ENCODE measurements around the gene PPP1R36. TPM values are rescaled to one million over a fixed set of nuclear protein-coding genes. Genes with fewer than 3 reads are reported as not detected.

Gene PPP1R36
- total and polyA plus RNA-seq, 2 of the 8 experiments (the other 6 are each of a cell fraction or from before 2014, with no cell fraction given) = 0.39 to 0.93 TPM

GRCh38 chr14:64581363-64581762, 31.6 kb downstream of the PPP1R36 start:
- no peak overlapping the region for H2BK5ac ChIP-seq (ENCODE audit: low read depth, low read length)
- CTCF ChIA-PET (ENCODE audit: partially characterized antibody) = interaction anchor here (1.6 kb wide), 1 partner anchor 31 kb away, joined by 4 read pairs; no protein-coding TSS in a partner anchor

More at GRCh38 chr14:64581363-64581762, 31.6 kb downstream of the PPP1R36 start:
- POLR2A ChIA-PET (ENCODE audit: partially characterized antibody) = interaction anchor here (1.0 kb wide), 1 partner anchor 9 kb away, joined by 4 read pairs; no protein-coding TSS in a partner anchor
- Histone ChIP-seq H3K18ac (ENCODE audit: extremely low read depth, low read length) (peak overlapping the region; percentile 41; the same call in 1 of the 2 replicates), H4K5ac (ENCODE audit: insufficient read length, low read depth, low read length) (no peak overlapping the region), H4K8ac (ENCODE audit: extremely low read depth, insufficient read depth, low read length) (no peak overlapping the region), H2BK12ac (ENCODE audit: low read depth, low read length) (no peak overlapping the region), H3K27me3 (replicated peaks in 1 of 4; ENCODE audit: control insufficient read depth in 3 of 4, extremely low read depth in 1 of 4, insufficient read depth in 3 of 4, low read length in 3 of 4) (no peaks in the 10 kb centered on the region), H3K9me3 (ENCODE audit: insufficient read depth in 2 of 2, low read depth in 1 of 2, low read length in 1 of 2) (no peaks in the 10 kb centered on the region), H3K79me2 (ENCODE audit: control insufficient read depth in 1 of 2, insufficient read depth in 2 of 2, low read length in 2 of 2) (no peaks in the 10 kb centered on the region), H4K91ac (replicated peaks; ENCODE audit: insufficient read length, low read length) (no peak overlapping the region), H2AK5ac (ENCODE audit: low read depth, low read length) (no peak overlapping the region), H3K79me1 (ENCODE audit: low read depth, low read length) (no peaks in the 10 kb centered on the region), H3K4me3 (ENCODE audit: extremely low read depth in 1 of 4, insufficient read depth in 2 of 4, low read depth in 3 of 4, low read length in 4 of 4) (no peak overlapping the region), H3K14ac (ENCODE audit: insufficient read length) (no peak overlapping the region), H3K4me2 (ENCODE audit: insufficient read depth in 1 of 2, low read depth in 2 of 2, low read length in 2 of 2) (no peak overlapping the region), H3K27ac (ENCODE audit: low read depth, low read length) (no peak overlapping the region), H4K20me1 (replicated peaks in 1 of 2; ENCODE audit: control insufficient read depth in 1 of 2, insufficient read depth in 2 of 2, low read length in 2 of 2) (no peaks in the 10 kb centered on the region), H3K23ac (ENCODE audit: insufficient read length) (no peak overlapping the region), H2BK20ac (ENCODE audit: low read length) (0 out of 2 replicates have a peak overlapping the region, but pooled peaks have one; percentile 5), H3K4ac (replicated peaks; ENCODE audit: insufficient read length, low read depth, low read length) (no peak overlapping the region), H2BK15ac (ENCODE audit: low read length) (peak overlapping the region; percentile 61; the same call in 1 of the 2 replicates), H3K56ac (replicated peaks; ENCODE audit: insufficient read length, low read depth, low read length) (no peak overlapping the region), H3K36me3 (ENCODE audit: control insufficient read depth in 2 of 4, insufficient read depth in 4 of 4, low read length in 3 of 4) (no peaks in the 10 kb centered on the region), H3K9ac (replicated peaks in 1 of 4; ENCODE audit: extremely low read depth in 1 of 4, low read depth in 3 of 4, low read length in 3 of 4) (no peak overlapping the region), H2AFZ (ENCODE audit: low read length) (0 out of 2 replicates have a peak overlapping the region, but pooled peaks have one; percentile 6), H2BK120ac (replicated peaks; ENCODE audit: low read depth, low read length) (no peak overlapping the region), H3K23me2 (ENCODE audit: low read depth, low read length) (no peaks in the 10 kb centered on the region), H3K4me1 (replicated peaks in 1 of 4; ENCODE audit: control insufficient read depth in 3 of 4, insufficient read depth in 4 of 4, low read length in 3 of 4) (peaks cover 3 to 14% (median 6%) of the 10 kb centered on the region in 4 experiments; a peak in 4 of 7 replicates)
- DNase-seq (ENCODE audit: low read depth in 1 of 2, low spot score in 2 of 2) = no peak
- no peak for TF ChIP-seq EP300 (IDR thresholded peaks at IDR 0.05; ENCODE audit: borderline replicate concordance in 1 of 2, low read depth in 2 of 2, low read length in 2 of 2)
- no peak for TF ChIP-seq CEBPB (IDR thresholded peaks at IDR 0.05; ENCODE audit: low read depth, low read length)
- no peak for TF ChIP-seq RBBP5 (IDR thresholded peaks at IDR 0.05; ENCODE audit: borderline replicate concordance, low read depth, low read length)
- TF ChIP-seq SIRT6 (IDR thresholded peaks at IDR 0.05; ENCODE audit: low read length) = no peak
- no peak for TF ChIP-seq TAF7 (optimal IDR thresholded peaks at IDR 0.05; ENCODE audit: borderline replicate concordance, low read depth, low read length)
- WGBS, 2 experiments (ENCODE audit: extremely low coverage in 1 of 2, insufficient coverage in 1 of 2, insufficient read length in 1 of 2, insufficient replicate concordance in 2 of 2, low coverage in 1 of 2, low lambda C conversion rate in 2 of 2, missing lambda C conversion rate in 1 of 2) = 91% methylated on average over 2 of the region's 2 CpGs; no CpG with 5 or more reads in 1 of the 2 experiments
- FAIRE-seq = no peak
